Thymus (tissue), 11 donors: ENCODE results near the gene CASK. TPM values are rescaled to one million over a fixed set of nuclear protein-coding genes. Genes with fewer than 3 reads are reported as not detected.

ENCODE experiments used
- DNase-seq, 9 donors: peaks; one replicate each; pipeline ENCODE4 v3.0.0-alpha.2; 2013; ENCODE audit warnings: low spot score in 9 of 9, low read depth in 6 of 9, missing footprints in 1 of 9
- H3K27ac ChIP-seq, 2 donors: one replicate each; pipeline ENCODE4 v1.5.1; 2013; ENCODE audit warnings: control low read depth in 1 of 2, low read depth in 1 of 2, low read length in 1 of 2, mild to moderate bottlenecking in 1 of 2, moderate library complexity in 1 of 2
- H3K27me3 ChIP-seq, 2 donors: one replicate each; pipeline ENCODE4 v1.5.1; 2013; ENCODE audit warnings: low read length in 1 of 2; ENCODE audit not compliant: control insufficient read depth in 2 of 2, insufficient read depth in 1 of 2
- H3K36me3 ChIP-seq, 2 donors: one replicate each; pipeline ENCODE4 v1.5.1; 2013; ENCODE audit warnings: low read length in 1 of 2, mild to moderate bottlenecking in 1 of 2, moderate library complexity in 1 of 2; ENCODE audit not compliant: control insufficient read depth in 2 of 2, insufficient read depth in 2 of 2
- H3K4me1 ChIP-seq, 2 donors: one replicate each; pipeline ENCODE4 v1.5.1; 2013; ENCODE audit warnings: low read length in 2 of 2; ENCODE audit not compliant: control insufficient read depth in 2 of 2, insufficient read depth in 2 of 2
- H3K4me3 ChIP-seq, 2 donors: one replicate each; pipeline ENCODE4 v1.5.1; 2013; ENCODE audit warnings: low read length in 2 of 2, control low read depth in 1 of 2, mild to moderate bottlenecking in 1 of 2
- H3K9me3 ChIP-seq, 2 donors: one replicate each; pipeline ENCODE4 v1.5.1; 2013; ENCODE audit warnings: low read length in 1 of 2, mild to moderate bottlenecking in 1 of 2; ENCODE audit not compliant: control insufficient read depth in 2 of 2, insufficient read depth in 1 of 2
- WGBS: extraction: QIAGEN DNeasy Blood & Tissue Kit; methylation state at CpG from one replicate; pipeline ENCODE4 v1.1.7; 2013; 5-methylcytosine and 5-hydroxymethylcytosine counted together
- polyA plus RNA-seq: library from polyadenylated mRNA; stranded (reverse); fragments of 200-250 nt; gene quantifications from one replicate; pipeline ENCODE4 v1.2.3, GENCODE V29; 2013
- total RNA-seq: library from RNA; stranded (reverse); fragments of 120-200 nt; gene quantifications from one replicate; pipeline ENCODE4 v1.2.4, GENCODE V29; 2013
- donor health status: healthy.

The CASK gene
- total and polyA plus RNA-seq, 2 donors = 15.7 to 21.0 TPM

GRCh38 chrX:41499984-41500383 is 423.4 kb downstream of the CASK start:
- DNase-seq = no peak
- WGBS = 79% methylated on average over 3 of the region's 3 CpGs
- H3K27ac ChIP-seq = no peak overlapping the region

GRCh38 chrX:41499195-41499594 is 424.2 kb downstream of the CASK start:
- H3K9me3 ChIP-seq = no peaks in the 10 kb centered on the region
- no peak overlapping the region for H3K27ac ChIP-seq
- no peaks in the 10 kb centered on the region for H3K36me3 ChIP-seq
- DNase-seq = no peak
- H3K4me3 ChIP-seq = no peak overlapping the region
- peaks cover 5 to 19% of the 10 kb centered on the region in 2 donors for H3K4me1 ChIP-seq
- no peaks in the 10 kb centered on the region for H3K27me3 ChIP-seq
- 63% methylated on average over 7 of the region's 7 CpGs for WGBS

More at GRCh38 chrX:41499984-41500383, 423.4 kb downstream of the CASK start:
- Histone ChIP-seq H3K36me3 (no peaks in the 10 kb centered on the region), H3K27me3 (no peaks in the 10 kb centered on the region), H3K9me3 (no peaks in the 10 kb centered on the region), H3K4me1 (peaks cover 5 to 19% of the 10 kb centered on the region in 2 donors), H3K4me3 (no peak overlapping the region)

- WGBS = 86% methylated on average over 12 of the region's 12 CpGs
- no peak overlapping the region for H3K27ac ChIP-seq
- H3K9me3 ChIP-seq = no peaks in the 10 kb centered on the region
- no peak overlapping the region for H3K4me3 ChIP-seq
- H3K36me3 ChIP-seq = no peaks in the 10 kb centered on the region
- no peaks in the 10 kb centered on the region for H3K4me1 ChIP-seq
- no peaks in the 10 kb centered on the region for H3K27me3 ChIP-seq
- DNase-seq = no peak
These were observed 431.9 kb downstream of the CASK start for GRCh38 chrX:41491267-41492004.

- Histone ChIP-seq H3K27ac (no peak overlapping the region), H3K4me1 (no peaks in the 10 kb centered on the region), H3K9me3 (no peaks in the 10 kb centered on the region), H3K36me3 (no peaks in the 10 kb centered on the region), H3K4me3 (no peak overlapping the region), H3K27me3 (no peaks in the 10 kb centered on the region)
- DNase-seq = no peak
- WGBS = 94% methylated on average over 3 of the region's 3 CpGs
These were observed 432.9 kb downstream of the CASK start for GRCh38 chrX:41490446-41490845.

- 93% methylated on average over 5 of the region's 5 CpGs for WGBS
- no peak overlapping the region for H3K27ac ChIP-seq
- no peaks in the 10 kb centered on the region for H3K27me3 ChIP-seq
- no peak overlapping the region for H3K4me3 ChIP-seq
- peaks cover 0 to 6% of the 10 kb centered on the region in 2 donors for H3K9me3 ChIP-seq
- DNase-seq = no peak
- H3K4me1 ChIP-seq = no peaks in the 10 kb centered on the region
- H3K36me3 ChIP-seq = no peaks in the 10 kb centered on the region
These were observed 441.1 kb downstream of the CASK start for GRCh38 chrX:41482154-41482850.

- no peak overlapping the region for H3K27ac ChIP-seq
- no peaks in the 10 kb centered on the region for H3K36me3 ChIP-seq
- no peak overlapping the region for H3K4me3 ChIP-seq
- H3K9me3 ChIP-seq = peaks cover 0 to 6% of the 10 kb centered on the region in 2 donors
- H3K4me1 ChIP-seq = no peaks in the 10 kb centered on the region
- H3K27me3 ChIP-seq = no peaks in the 10 kb centered on the region
- peak in 2 of 9 donors; percentile 33 to 38 for DNase-seq
- WGBS = 98% methylated on average over 6 of the region's 6 CpGs
These were observed 441.9 kb downstream of the CASK start for GRCh38 chrX:41481264-41482109.

- no peak for DNase-seq
- WGBS = 97% methylated on average over 13 of the region's 13 CpGs
- H3K9me3 ChIP-seq = peaks cover 0 to 6% of the 10 kb centered on the region in 2 donors
These were observed 442.7 kb downstream of the CASK start for GRCh38 chrX:41480508-41481260.

GRCh38 chrX:41478381-41478911 is 444.9 kb downstream of the CASK start:
- H3K27me3 ChIP-seq = no peaks in the 10 kb centered on the region

More at GRCh38 chrX:41480508-41481260, 442.7 kb downstream of the CASK start:
- Histone ChIP-seq H3K27me3 (no peaks in the 10 kb centered on the region), H3K27ac (no peak overlapping the region), H3K4me3 (no peak overlapping the region), H3K36me3 (no peaks in the 10 kb centered on the region), H3K4me1 (no peaks in the 10 kb centered on the region)

More at GRCh38 chrX:41478381-41478911, 444.9 kb downstream of the CASK start:
- peaks cover 0 to 12% of the 10 kb centered on the region in 2 donors for H3K9me3 ChIP-seq
- no peak overlapping the region for H3K27ac ChIP-seq
- WGBS = 96% methylated on average over 6 of the region's 6 CpGs
- no peak overlapping the region for H3K4me3 ChIP-seq
- H3K36me3 ChIP-seq = no peaks in the 10 kb centered on the region
- no peaks in the 10 kb centered on the region for H3K4me1 ChIP-seq
- no peak for DNase-seq
